ENCODE results near the gene CD99L2. TPM values are rescaled to one million over a fixed set of nuclear protein-coding genes. Genes with fewer than 3 reads are reported as not detected.

Gene CD99L2
- total RNA-seq, 1 donor from 2014 or later: 68.3 TPM

DNA sequence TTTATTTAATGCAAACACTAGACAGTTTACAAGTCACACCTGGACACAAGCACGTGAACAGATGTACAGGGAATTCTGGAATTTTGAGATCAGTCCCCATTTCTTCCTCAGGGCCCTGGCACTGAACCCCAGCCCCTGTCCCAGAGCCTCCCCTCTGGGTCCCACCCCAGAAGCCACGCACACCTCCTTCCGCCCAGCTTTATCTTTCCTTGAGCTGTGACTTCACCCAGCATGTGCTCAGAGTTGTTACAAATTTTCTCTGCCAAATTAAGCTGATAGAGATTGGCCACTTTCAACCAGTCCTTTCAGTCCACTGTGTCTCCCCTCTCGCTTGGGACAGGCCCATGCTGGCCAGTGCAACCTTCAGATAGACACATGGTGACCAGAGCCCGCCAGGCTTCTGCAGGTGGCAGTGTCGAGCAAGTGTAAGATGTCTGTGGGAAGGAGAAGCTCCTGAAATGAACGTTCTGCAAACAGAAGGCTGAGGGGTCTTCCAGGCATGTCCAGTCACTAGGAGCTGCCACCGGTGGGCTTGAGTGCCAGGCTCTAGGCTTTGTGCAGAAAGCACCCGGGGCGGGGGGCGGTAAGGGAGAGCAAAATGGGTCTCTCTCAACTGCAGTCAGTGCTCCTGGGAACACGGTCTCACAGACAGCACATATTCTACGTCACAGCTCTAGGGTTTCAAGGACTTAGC, 132.0 kb downstream of the CD99L2 start:
- DNase-seq (ENCODE audit: low spot score): no peak

DNA sequence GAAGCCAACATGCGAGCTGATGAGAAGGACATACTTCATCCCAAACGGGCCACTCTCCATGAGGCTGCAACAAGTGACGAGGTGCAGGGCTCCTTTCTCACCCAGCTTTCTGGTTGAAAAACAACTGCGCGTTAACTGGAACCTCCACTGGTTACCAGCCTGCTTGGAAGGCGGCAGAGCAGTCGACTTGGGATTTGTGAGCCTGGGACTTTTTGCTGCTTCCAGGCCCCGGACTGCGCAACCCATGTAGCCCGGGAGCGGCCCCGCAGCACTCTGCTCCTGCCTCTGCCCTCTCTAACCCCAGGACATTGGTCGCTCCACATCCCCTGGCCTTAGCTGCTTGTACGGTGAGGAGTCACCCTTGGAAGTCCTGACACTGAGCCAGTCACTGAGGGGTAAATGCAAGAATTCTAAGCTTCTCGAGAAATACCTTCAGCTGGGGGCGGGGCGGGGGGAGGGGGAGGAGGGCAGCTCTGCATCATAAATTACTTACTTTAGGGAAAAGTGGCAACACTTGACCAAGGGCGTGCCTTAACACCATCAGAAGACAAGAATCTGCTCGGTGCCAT, 132.6 kb downstream of the CD99L2 start:
- DNase-seq (ENCODE audit: low spot score): no peak

GRCh38 chrX:150765237-150765636, 133.2 kb downstream of the CD99L2 start:
- DNase-seq (ENCODE audit: low spot score): no peak

- DNase-seq (ENCODE audit: low spot score): no peak
Observed at GRCh38 chrX:150763810-150764209, 134.7 kb downstream of the CD99L2 start.

GRCh38 chrX:150763303-150763797, 135.1 kb downstream of the CD99L2 start:
- DNase-seq (ENCODE audit: low spot score): no peak

DNA sequence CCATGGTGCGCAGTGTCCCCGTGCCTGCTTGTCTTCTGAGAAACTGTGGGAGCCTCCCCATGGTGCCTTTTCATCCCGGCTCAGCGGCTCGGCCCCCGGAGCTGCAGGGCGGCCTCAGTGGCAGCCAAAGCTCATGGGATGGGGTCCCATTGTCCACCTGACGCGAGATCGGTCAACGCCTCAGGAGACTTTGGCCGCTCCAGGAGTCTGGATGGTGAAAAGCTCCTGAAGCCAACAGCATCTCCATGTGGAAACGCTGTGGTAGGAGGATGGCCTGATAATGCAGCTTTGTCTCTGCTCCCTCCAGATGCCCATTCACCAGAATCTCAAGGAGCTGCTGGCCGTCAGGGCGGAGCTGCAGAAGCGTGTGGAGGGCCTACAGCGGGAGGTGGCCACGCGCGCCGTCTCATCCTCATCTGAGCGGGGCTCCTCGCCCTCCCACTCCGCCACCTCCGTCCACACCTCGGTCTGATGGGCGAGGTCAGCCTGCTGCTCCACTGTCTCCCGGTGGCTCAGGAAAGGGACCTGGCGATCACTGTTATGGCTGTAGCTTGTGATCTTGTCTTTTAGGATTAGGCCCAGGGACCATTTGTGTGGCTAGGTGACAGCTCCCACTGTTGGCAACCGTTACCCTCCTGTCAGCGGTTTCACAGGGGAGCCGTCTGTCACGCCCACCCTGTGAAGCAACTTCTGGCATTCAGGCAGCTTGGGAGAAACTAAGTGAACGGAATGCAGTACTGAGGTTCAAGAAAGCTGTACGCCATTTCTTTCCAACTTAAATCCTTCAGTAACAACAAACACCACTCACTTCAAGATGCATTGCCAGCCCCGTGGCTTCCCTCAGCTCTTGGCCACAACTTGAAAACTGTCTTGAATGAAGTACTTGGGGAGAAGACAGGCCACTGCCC, 136.0 kb downstream of the CD99L2 start:
- no peak for DNase-seq (ENCODE audit: low spot score)

DNA sequence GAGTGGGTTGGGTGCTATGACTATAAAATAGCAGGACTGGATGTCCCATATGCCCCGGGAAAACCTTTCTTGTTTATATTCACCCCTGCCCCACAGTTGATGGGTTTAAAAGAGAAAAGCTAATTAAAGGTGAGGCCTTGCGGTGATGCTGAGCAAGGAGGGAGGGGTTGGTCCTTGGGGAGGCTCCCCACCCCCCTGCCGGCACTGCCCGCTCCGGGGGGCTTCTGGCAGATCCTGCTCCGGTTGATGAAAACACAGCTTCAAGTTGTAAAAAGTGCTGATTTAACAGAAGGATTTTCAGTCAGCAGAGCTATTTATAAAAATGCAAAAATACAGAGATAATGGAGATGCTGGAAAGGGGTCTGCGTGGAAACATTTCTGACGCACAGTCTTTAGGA, 136.7 kb downstream of the CD99L2 start:
- no peak for DNase-seq (ENCODE audit: low spot score)

- no peak for DNase-seq (ENCODE audit: low spot score)
Observed at GRCh38 chrX:150761176-150761818, 137.2 kb downstream of the CD99L2 start.

DNA sequence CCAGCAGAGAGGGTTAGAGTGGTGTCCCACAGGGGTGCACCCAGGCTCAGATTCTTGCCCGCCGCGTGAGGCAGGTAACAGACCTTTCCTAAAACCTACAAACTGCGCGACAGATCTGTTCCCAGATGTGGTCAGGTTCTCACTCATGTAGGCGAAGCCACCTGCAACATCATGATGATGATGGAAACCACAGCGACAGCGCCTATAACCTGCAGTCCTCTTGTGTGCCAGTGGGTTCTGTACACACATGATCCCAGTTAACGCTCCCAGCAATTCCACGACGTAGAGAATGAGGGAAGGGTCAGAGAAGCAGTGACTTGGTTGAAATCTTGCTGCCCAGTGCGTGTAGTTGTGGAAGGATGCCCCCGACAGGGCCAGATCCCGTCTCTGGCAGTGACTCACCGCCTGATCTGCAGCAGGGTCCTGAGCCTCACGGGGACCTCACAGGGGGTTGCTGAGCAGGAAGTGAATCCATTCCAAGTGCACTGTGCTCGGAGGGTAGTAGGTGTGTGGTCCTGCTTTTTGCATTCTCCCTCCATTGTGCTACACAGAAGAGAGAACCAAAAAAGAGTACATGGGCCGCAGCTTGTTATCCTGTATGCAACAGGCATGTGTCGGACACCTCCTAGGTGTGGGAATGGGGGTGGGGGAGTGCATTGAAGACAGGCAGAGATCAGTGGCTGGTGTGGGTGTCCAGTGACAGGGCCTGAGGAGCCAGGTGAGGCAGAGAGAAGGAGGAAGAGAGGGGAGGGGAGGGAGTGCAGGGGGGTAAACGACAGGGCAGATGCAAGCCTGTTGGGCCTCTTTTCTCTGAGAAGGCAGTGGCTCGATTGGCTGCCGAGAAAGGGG, 138.7 kb downstream of the CD99L2 start:
- no peak for DNase-seq (ENCODE audit: low spot score)

DNA sequence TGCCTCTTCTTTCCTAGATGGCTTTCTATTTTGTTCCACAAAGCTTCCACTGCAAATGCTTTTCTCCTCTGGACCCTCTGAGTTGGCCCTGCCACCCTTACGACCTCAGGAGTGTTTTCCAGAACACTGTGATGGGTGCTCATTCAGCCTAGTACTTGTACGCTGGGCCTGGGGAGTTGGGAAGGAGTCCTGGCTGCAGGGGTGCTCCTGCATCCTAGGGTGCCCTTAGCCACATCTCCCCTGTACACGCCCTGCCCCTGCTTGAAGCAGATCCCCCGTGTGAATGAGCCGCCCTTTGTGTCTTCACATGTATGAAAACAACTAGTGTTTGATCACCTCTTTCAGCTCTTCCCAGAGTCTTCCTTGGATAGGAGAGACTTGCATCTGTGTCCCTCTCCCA, 141.1 kb downstream of the CD99L2 start:
- DNase-seq (ENCODE audit: low spot score): no peak

- DNase-seq (ENCODE audit: low spot score): no peak
Observed at GRCh38 chrX:150753968-150754367, 144.5 kb downstream of the CD99L2 start.

GRCh38 chrX:150753357-150753756, 145.1 kb downstream of the CD99L2 start:
- DNase-seq (ENCODE audit: low spot score): no peak

DNA sequence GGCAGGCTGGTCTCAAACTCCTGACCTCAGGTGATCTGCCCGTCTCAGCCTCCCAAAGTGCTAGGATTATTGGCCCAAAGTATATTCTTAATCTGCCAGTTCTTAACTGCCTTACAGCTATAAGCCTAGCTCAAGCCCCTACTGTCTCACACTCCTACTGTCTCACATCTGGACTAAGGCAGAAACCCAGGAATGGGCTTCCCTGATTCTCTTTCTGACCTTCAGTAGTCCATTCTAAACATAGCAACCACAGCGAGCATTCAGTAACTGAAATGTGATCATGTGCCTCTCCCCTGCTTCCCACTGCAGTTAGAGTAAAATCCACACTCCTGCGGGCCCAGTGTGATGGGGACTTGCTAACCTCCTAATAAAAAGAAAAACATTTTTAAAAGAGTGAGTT, 146.3 kb downstream of the CD99L2 start:
- no peak for DNase-seq (ENCODE audit: low spot score)

- DNase-seq (ENCODE audit: low spot score): no peak
Observed at GRCh38 chrX:150736475-150736874, 162.0 kb downstream of the CD99L2 start.

DNA sequence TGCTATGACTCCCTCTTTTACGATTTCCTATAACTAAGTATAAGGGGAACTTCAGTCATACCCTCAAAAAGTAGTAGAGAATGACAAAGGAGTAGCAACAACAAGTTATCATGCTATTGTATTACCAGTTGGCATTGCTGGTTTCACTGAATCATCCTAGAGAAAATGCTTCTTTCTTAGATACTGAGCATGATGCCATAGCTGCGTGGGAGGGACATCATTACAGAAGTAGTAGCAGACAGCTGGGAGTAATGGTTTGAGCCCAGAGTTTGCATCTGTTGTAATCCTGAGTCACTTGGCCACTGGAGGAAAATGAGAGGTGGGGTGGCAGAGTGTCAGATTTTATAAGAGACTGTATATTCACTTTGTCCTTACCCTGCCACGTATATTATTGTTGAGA, 166.7 kb downstream of the CD99L2 start:
- DNase-seq (ENCODE audit: low spot score): no peak

DNA sequence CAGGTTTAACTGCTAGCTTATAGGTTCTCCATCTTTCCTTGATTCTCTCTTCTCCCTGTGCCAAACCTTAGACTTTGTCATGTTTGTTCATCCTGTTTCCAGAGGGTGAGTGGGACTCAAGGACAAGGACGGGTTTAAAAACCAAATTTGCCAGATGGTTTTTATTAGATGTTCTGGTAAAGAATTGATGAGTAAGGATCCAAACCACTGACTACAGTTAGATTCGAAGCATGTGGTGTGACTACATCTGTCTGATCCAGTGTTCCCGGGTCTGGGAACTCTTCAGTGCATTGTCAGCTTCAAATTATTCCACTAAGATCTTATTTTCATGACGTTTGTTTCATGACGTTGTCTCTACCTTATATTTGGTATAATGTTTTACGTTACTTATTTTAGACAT, 167.7 kb downstream of the CD99L2 start:
- DNase-seq (ENCODE audit: low spot score): no peak

DNA sequence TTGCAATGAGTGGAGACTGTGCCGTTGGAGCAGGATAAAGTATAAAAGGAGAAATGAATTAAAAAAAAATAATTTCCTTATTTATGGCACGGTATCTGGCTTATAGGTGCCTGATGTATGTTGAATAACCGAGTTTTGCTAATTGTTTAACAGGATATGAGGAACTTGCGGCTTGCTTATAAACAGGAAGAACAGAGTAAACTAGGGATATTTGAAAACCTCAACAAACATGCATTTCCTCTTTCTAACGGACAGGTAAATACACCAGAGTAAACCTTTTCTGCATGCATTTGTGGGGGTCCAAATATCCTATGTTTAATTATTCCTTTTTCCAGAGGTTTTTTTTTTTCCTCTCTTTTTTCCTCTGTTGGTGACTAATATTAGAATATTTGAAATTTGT, 168.5 kb downstream of the CD99L2 start:
- no peak for DNase-seq (ENCODE audit: low spot score)

DNA sequence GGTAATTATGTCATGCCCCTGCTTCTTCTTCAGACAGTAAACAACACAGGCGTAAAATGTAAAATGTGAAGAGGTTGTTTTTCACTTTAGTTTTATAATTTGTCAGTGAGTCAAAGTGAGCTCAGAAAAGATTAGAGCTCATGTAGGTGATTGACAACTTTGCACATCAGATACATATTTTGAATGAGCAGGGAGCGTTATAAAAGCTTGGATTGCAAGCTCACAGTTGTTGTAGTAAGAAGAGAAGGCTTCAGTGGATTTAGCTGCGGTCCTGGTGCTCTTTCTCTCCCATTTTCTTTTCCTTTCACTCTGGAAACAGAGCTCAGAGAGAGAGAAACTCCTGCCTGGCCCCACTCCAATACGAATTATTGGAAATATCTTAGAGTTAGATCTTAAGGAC, 178.8 kb downstream of the CD99L2 start:
- no peak for DNase-seq (ENCODE audit: low spot score)
